ENCODE results near the gene ARSD. TPM values are rescaled to one million over a fixed set of nuclear protein-coding genes. Genes with fewer than 3 reads are reported as not detected.

The ARSD gene
- total RNA-seq, 1 experiment from 2014 or later: 11.2 TPM

Other genes starting within 250 kb of the ARSD start
- 444 and 519 TPM in 2 replicates for gene CD99, start 238.0 kb downstream of the ARSD start, total RNA-seq (2014; rRNA removed; shearing (Covaris generic))
- gene XG, start 177.3 kb downstream of the ARSD start, total RNA-seq (2014; rRNA removed; shearing (Covaris generic)): not detected in 2 replicates
- 0.20 and 1.2 TPM in 2 replicates for gene GYG2, start 100.4 kb downstream of the ARSD start, total RNA-seq (2014; rRNA removed; shearing (Covaris generic))
- not detected in 2 replicates for gene ARSH, start 77.2 kb upstream of the ARSD start, total RNA-seq (2014; rRNA removed; shearing (Covaris generic))
- gene ARSF, start 112.1 kb upstream of the ARSD start, total RNA-seq (2014; rRNA removed; shearing (Covaris generic)): not detected in 2 replicates